Mesendoderm (in vitro differentiated cells): ENCODE data around the gene SUPT20HL2.

Experiments used
- DNase-seq: peaks from one replicate; pipeline ENCODE4 v3.0.0; 2013
- H2AK5ac ChIP-seq: 2 replicates; pipeline ENCODE4 v1.6.1; 2013; ENCODE audit warnings: low read length, inconsistent platforms
- H2BK120ac ChIP-seq: 2 replicates; pipeline ENCODE4 v1.6.1; 2013; ENCODE audit warnings: low read depth, mild to moderate bottlenecking, low read length, moderate library complexity, mixed read lengths
- H2BK15ac ChIP-seq: replicated peaks from 2 replicates; pipeline ENCODE4 v1.6.1; 2013; ENCODE audit warnings: low read depth, mild to moderate bottlenecking, moderate library complexity
- H2BK5ac ChIP-seq: 2 replicates; pipeline ENCODE4 v1.6.1; 2013; ENCODE audit warnings: low read length, inconsistent platforms
- H3K18ac ChIP-seq: 2 replicates; pipeline ENCODE4 v1.6.1; 2013; ENCODE audit warnings: mild to moderate bottlenecking, low read length, mixed read lengths
- H3K23ac ChIP-seq: one replicate; pipeline ENCODE4 v1.6.1; 2013; ENCODE audit warnings: low read length
- H3K27ac ChIP-seq: 2 replicates; pipeline ENCODE4 v1.5.1; 2013; ENCODE audit warnings: low read depth, mild to moderate bottlenecking, inconsistent platforms, low read length, moderate library complexity
- H3K27me3 ChIP-seq: 2 replicates; pipeline ENCODE4 v1.6.1; 2013; ENCODE audit warnings: low read length, control low read depth, mild to moderate bottlenecking, inconsistent platforms; ENCODE audit not compliant: insufficient read depth, poor library complexity
- H3K36me3 ChIP-seq: 2 replicates; pipeline ENCODE4 v1.6.1; 2013; ENCODE audit warnings: low read length, inconsistent platforms; ENCODE audit not compliant: control insufficient read depth, insufficient read depth
- H3K4ac ChIP-seq: one replicate; pipeline ENCODE4 v1.6.1; 2013; ENCODE audit warnings: low read depth, mild to moderate bottlenecking, low read length, moderate library complexity
- H3K4me1 ChIP-seq: 2 replicates; pipeline ENCODE4 v1.6.1; 2013; ENCODE audit warnings: low read depth, low read length, inconsistent platforms; ENCODE audit not compliant: control insufficient read depth
- H3K4me2 ChIP-seq: 2 replicates; pipeline ENCODE4 v1.6.1; 2013; ENCODE audit warnings: low read length
- H3K4me3 ChIP-seq: 2 replicates; pipeline ENCODE4 v1.5.1; 2013; ENCODE audit warnings: mild to moderate bottlenecking, low read length
- H3K56ac ChIP-seq: one replicate; pipeline ENCODE4 v1.6.1; 2013; ENCODE audit warnings: low read length
- H3K79me1 ChIP-seq: 2 replicates; pipeline ENCODE4 v1.6.1; 2013; ENCODE audit warnings: low read length, inconsistent platforms
- H3K79me2 ChIP-seq: 2 replicates; pipeline ENCODE4 v1.6.1; 2013; ENCODE audit warnings: mild to moderate bottlenecking, low read length; ENCODE audit not compliant: control insufficient read depth, insufficient read depth
- H3K9ac ChIP-seq: 2 replicates; pipeline ENCODE4 v1.6.1; 2013; ENCODE audit warnings: low read length, inconsistent platforms
- H4K5ac ChIP-seq: one replicate; pipeline ENCODE4 v1.6.1; 2013; ENCODE audit warnings: low read length
- H4K8ac ChIP-seq: one replicate; pipeline ENCODE4 v1.6.1; 2013; ENCODE audit warnings: low read depth, mild to moderate bottlenecking, control low read depth, low read length, moderate library complexity
- WGBS: extraction: QIAGEN DNeasy Blood & Tissue Kit; methylation state at CpG from one replicate; pipeline ENCODE4 v1.1.7; 2013; ENCODE audit warnings: low lambda C conversion rate, missing lambda C conversion rate; ENCODE audit not compliant: insufficient coverage; ENCODE audit errors: extremely low coverage; 5-methylcytosine and 5-hydroxymethylcytosine counted together

The SUPT20HL2 gene

DNA sequence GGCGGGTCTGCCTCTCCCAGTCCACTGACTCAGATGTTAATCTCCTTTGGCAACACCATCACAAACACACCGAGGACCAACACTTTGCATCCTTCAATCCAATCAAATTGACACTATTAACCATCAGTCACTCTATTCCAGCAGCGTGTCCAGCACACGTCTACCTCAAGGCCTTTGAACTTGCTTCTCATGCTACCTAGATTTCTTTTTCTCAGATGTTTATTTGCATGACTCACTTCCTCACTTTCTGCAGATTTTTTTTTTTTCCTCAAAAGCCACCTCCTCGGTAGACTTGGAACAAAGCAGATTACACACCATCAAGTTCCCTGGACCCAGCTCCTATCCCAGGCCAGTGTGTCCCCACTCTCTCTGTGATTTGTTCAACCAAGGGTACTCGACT is 49.5 kb downstream of the SUPT20HL2 start:
- no peak overlapping the region for H4K8ac ChIP-seq
- no CpG with 5 or more reads among the region's 6 CpGs for WGBS
- H2AK5ac ChIP-seq = no peak overlapping the region
- no peak overlapping the region for H2BK15ac ChIP-seq
- no peak overlapping the region for H4K5ac ChIP-seq
- no peak overlapping the region for H3K27ac ChIP-seq
- no peak overlapping the region for H3K18ac ChIP-seq
- no peaks in the 10 kb centered on the region for H3K79me2 ChIP-seq
- no peak overlapping the region for H3K4me2 ChIP-seq
- H3K23ac ChIP-seq = no peak overlapping the region
- H3K56ac ChIP-seq = no peak overlapping the region
- H3K4me3 ChIP-seq = no peak overlapping the region
- DNase-seq = no peak
- no peaks in the 10 kb centered on the region for H3K27me3 ChIP-seq
- no peak overlapping the region for H3K9ac ChIP-seq
- H2BK120ac ChIP-seq = no peak overlapping the region
- no peak overlapping the region for H3K4ac ChIP-seq
- H2BK5ac ChIP-seq = no peak overlapping the region
- no peaks in the 10 kb centered on the region for H3K79me1 ChIP-seq
- H3K4me1 ChIP-seq = no peaks in the 10 kb centered on the region
- H3K36me3 ChIP-seq = no peaks in the 10 kb centered on the region

- no peaks in the 10 kb centered on the region for H3K79me2 ChIP-seq
- H3K79me1 ChIP-seq = no peaks in the 10 kb centered on the region
- H2BK15ac ChIP-seq = no peak overlapping the region
- H4K8ac ChIP-seq = no peak overlapping the region
- no peak overlapping the region for H4K5ac ChIP-seq
- H3K4me1 ChIP-seq = no peaks in the 10 kb centered on the region
- no peaks in the 10 kb centered on the region for H3K27me3 ChIP-seq
- H3K27ac ChIP-seq = no peak overlapping the region
- H3K4ac ChIP-seq = no peak overlapping the region
- H3K23ac ChIP-seq = no peak overlapping the region
- H2BK5ac ChIP-seq = no peak overlapping the region
- no peak overlapping the region for H3K4me2 ChIP-seq
- no CpG with 5 or more reads among the region's 3 CpGs for WGBS
- H3K56ac ChIP-seq = no peak overlapping the region
- H3K18ac ChIP-seq = no peak overlapping the region
- H2BK120ac ChIP-seq = no peak overlapping the region
- DNase-seq = no peak
- H3K4me3 ChIP-seq = no peak overlapping the region
- no peak overlapping the region for H3K9ac ChIP-seq
- no peak overlapping the region for H2AK5ac ChIP-seq
- no peaks in the 10 kb centered on the region for H3K36me3 ChIP-seq
Observed at GRCh38 chrX:24262309-24262708, 51.6 kb downstream of the SUPT20HL2 start.
